ENCODE measurements around the gene HSD17B3. TPM values are rescaled to one million over a fixed set of nuclear protein-coding genes. Genes with fewer than 3 reads are reported as not detected.

Gene HSD17B3
- total and polyA plus RNA-seq, 10 of the 15 experiments (the other 5 are each of a cell fraction or from before 2014, with no cell fraction given): not detected

GRCh38 chr9:96187151-96187555, 114.8 kb downstream of the HSD17B3 start (continued):
- TF ChIP-seq IRF3 (IDR thresholded peaks at IDR 0.05) (no peak), CHD2 (IDR thresholded peaks at IDR 0.05; ENCODE audit: borderline replicate concordance, low read depth, low read length) (no peak), TBL1XR1 (IDR thresholded peaks at IDR 0.05; ENCODE audit: low read depth, low read length) (no peak), BACH1 (IDR thresholded peaks at IDR 0.05; ENCODE audit: borderline replicate concordance) (no peak)

DNA sequence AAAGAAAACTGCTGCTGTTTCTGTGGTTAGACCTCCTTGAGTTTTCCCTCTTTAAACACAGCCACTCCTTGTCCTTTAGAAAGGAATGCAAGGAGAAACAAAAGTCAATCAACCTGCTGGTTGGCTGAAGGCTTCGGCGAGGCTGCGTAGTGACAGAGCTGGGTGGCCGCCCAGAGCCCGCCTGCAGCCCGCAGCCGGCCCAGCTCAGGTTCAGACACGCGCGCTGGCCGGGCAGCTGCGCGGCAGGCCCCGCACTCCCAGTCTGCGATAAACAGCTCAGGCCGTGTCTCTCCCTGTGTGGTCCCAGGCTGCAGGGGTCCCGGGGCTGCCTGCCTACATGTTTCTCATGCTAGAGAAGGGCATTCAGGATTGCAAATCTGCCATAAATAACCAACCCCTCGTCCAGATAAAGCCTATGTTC, 115.4 kb downstream of the HSD17B3 start:
- ChIA-PET SMC1A (ENCODE audit: uncharacterized antibody, unreplicated experiment) (no interaction called here), RAD21 (ENCODE audit: unreplicated experiment) (no interaction called here), CTCF (no interaction called here), POLR2A (no interaction called here)
- no peak for TF ChIP-seq CEBPZ (IDR thresholded peaks at IDR 0.05; ENCODE audit: low read depth, low read length)
- TF ChIP-seq SIX5 (IDR thresholded peaks at IDR 0.05; ENCODE audit: low read depth, low read length, severe bottlenecking): no peak
- TF ChIP-seq SMARCA5 (IDR thresholded peaks at IDR 0.05): no peak
- no peak for TF ChIP-seq NFIC (IDR thresholded peaks at IDR 0.05; ENCODE audit: low read depth, low read length)
- TF ChIP-seq RCOR1 (conservative IDR thresholded peaks at IDR 0.05; ENCODE audit: low read depth, low read length): no peak
- no peak for TF ChIP-seq HCFC1 (IDR thresholded peaks at IDR 0.05; ENCODE audit: low read length)
- Histone ChIP-seq H3K4me2 (ENCODE audit: control insufficient read depth, insufficient read depth) (no peak overlapping the region), H3K4me3 (no peak overlapping the region), H3K9me3 (replicated peaks; ENCODE audit: control insufficient read depth, insufficient read depth, low read length) (no peaks in the 10 kb centered on the region; the same call in 2 of the 3 replicates), H3K4me1 (ENCODE audit: control insufficient read depth, insufficient read depth, low read length) (no peaks in the 10 kb centered on the region), H2AFZ (ENCODE audit: control insufficient read depth, low read depth, low read length) (no peak overlapping the region), H4K20me1 (ENCODE audit: control insufficient read depth, insufficient read depth) (no peaks in the 10 kb centered on the region), H3K27ac (ENCODE audit: control insufficient read depth, insufficient read depth) (no peak overlapping the region), H3K79me2 (ENCODE audit: control insufficient read depth, insufficient read depth, low read length) (no peaks in the 10 kb centered on the region), H3K36me3 (ENCODE audit: control insufficient read depth in 2 of 2, insufficient read depth in 2 of 2, low read length in 1 of 2) (no peaks in the 10 kb centered on the region), H3K27me3 (replicated peaks in 1 of 2; ENCODE audit: control insufficient read depth in 2 of 2, insufficient read depth in 2 of 2, low read length in 1 of 2) (peaks cover 4% of the 10 kb centered on the region in 2 experiments; a peak in 3 of 4 replicates), H3K9ac (ENCODE audit: control insufficient read depth, insufficient read depth, low read length) (no peak overlapping the region)
- ATAC-seq: no peak
- 56% methylated on average over 18 of the region's 18 CpGs for WGBS (ENCODE audit: insufficient coverage, insufficient replicate concordance, low lambda C conversion rate, missing lambda C conversion rate)
- DNase-seq (ENCODE audit: low read depth, low spot score): no peak
- FAIRE-seq: no peak
- in situ Hi-C loops (cut with MboI) (no loop called here), intact Hi-C loops (cut with micrococcal nuclease; ENCODE audit: unreplicated experiment) (no loop called here)
- no TSS peak for BruUV-seq (replicated peaks)
